Smooth muscle cell (in vitro differentiated cells): ENCODE measurements around the gene FBXO2. TPM values are rescaled to one million over a fixed set of nuclear protein-coding genes. Genes with fewer than 3 reads are reported as not detected.

Experiments
- DNase-seq: peaks from one replicate; lab custom pipeline; 2025; ENCODE audit not compliant: unreplicated experiment; lab: John Stamatoyannopoulos, UW
- H2AFZ ChIP-seq: fragments of 200-600 bp; sonication (generic); 2 replicates; pipeline ENCODE4 v1.6.0; 2016; ENCODE audit warnings: antibody characterized with exemption, low read depth, mild to moderate bottlenecking
- H3F3A ChIP-seq: fragments of 200-600 bp; sonication (generic); 2 replicates; pipeline ENCODE4 v1.6.0; 2017; ENCODE audit warnings: antibody characterized with exemption, low read depth
- H3K27ac ChIP-seq: fragments of 200-600 bp; sonication (generic); 2 replicates; pipeline ENCODE4 v1.5.1; 2016; ENCODE audit warnings: low read depth, mild to moderate bottlenecking
- H3K27me3 ChIP-seq: fragments of 200-600 bp; sonication (generic); 2 replicates; pipeline ENCODE4 v1.6.1; 2016; ENCODE audit warnings: low read depth, mild to moderate bottlenecking
- H3K36me3 ChIP-seq: fragments of 200-600 bp; sonication (generic); 2 replicates; pipeline ENCODE4 v1.5.1; 2016; ENCODE audit warnings: low read depth
- H3K4me1 ChIP-seq: fragments of 200-600 bp; sonication (generic); 2 replicates; pipeline ENCODE4 v1.5.1; 2016; ENCODE audit warnings: low read depth
- H3K4me2 ChIP-seq: fragments of 200-600 bp; sonication (generic); 2 replicates; pipeline ENCODE4 v1.6.0; 2016; ENCODE audit warnings: mild to moderate bottlenecking
- H3K4me3 ChIP-seq: fragments of 200-600 bp; sonication (generic); 2 replicates; pipeline ENCODE4 v1.5.1; 2016; ENCODE audit warnings: mild to moderate bottlenecking
- H3K79me2 ChIP-seq: fragments of 200-600 bp; sonication (generic); 2 replicates; pipeline ENCODE4 v1.6.0; 2016; ENCODE audit warnings: low read depth, mild to moderate bottlenecking
- H3K9ac ChIP-seq: fragments of 200-600 bp; sonication (generic); 2 replicates; pipeline ENCODE4 v1.6.0; 2016; ENCODE audit warnings: low read depth
- H3K9me3 ChIP-seq: fragments of 200-600 bp; sonication (generic); replicated peaks from 2 replicates; pipeline ENCODE4 v1.5.1; 2016; ENCODE audit warnings: low read depth
- H4K20me1 ChIP-seq: fragments of 200-600 bp; sonication (generic); 2 replicates; pipeline ENCODE4 v1.6.0; 2016; ENCODE audit warnings: low read depth
- CTCF ChIP-seq: fragments of 200-600 bp; sonication (generic); IDR thresholded peaks from 2 replicates; pipeline ENCODE4 v1.5.1; 2017; ENCODE audit warnings: borderline replicate concordance, mild to moderate bottlenecking, antibody characterized with exemption; ENCODE audit not compliant: insufficient read depth, poor library complexity, severe bottlenecking
- WGBS: methylation state at CpG from one replicate; pipeline ENCODE4 v1.1.7; 2016; ENCODE audit warnings: low lambda C conversion rate; 5-methylcytosine and 5-hydroxymethylcytosine counted together
- polyA plus RNA-seq: library from polyadenylated mRNA; unstranded; fragments of >200 nt; fragmentation: Nextera tagmentation; extraction: Ambion mirVana; gene quantifications from 2 replicates; pipeline ENCODE4 v1.2.1, GENCODE V29; 2016
- total RNA-seq: library from RNA; depleted of rRNA; stranded (reverse); fragments of >200 nt; gene quantifications from 2 replicates; pipeline ENCODE4 v1.2.3, GENCODE V29; 2014

The FBXO2 gene
- total and polyA plus RNA-seq, 2 experiments from 2014 or later, result 15.5 to 15.6 TPM

GRCh38 chr1:11688506-11688905 lies 34.3 kb upstream of the FBXO2 start:
- H3K9me3 ChIP-seq, result no peaks in the 10 kb centered on the region
- H3K79me2 ChIP-seq, result no peaks in the 10 kb centered on the region
- H3K9ac ChIP-seq, result no peak overlapping the region
- no peak overlapping the region for H2AFZ ChIP-seq
- no peak overlapping the region for H3K27ac ChIP-seq
- no peak for DNase-seq
- no peak overlapping the region for H3K4me3 ChIP-seq
- H3K36me3 ChIP-seq, result no peaks in the 10 kb centered on the region
- H3F3A ChIP-seq, result no peaks in the 10 kb centered on the region
- H3K27me3 ChIP-seq, result peaks cover 44% of the 10 kb centered on the region
- no peaks in the 10 kb centered on the region for H3K4me1 ChIP-seq
- H4K20me1 ChIP-seq, result no peaks in the 10 kb centered on the region
- no peak for TF ChIP-seq CTCF
- 98% methylated on average over 4 of the region's 4 CpGs for WGBS
- H3K4me2 ChIP-seq, result no peak overlapping the region

- peaks cover 14% of the 10 kb centered on the region for H3K4me1 ChIP-seq
- H2AFZ ChIP-seq, result no peak overlapping the region
- TF ChIP-seq CTCF, result no peak
- H3F3A ChIP-seq, result no peaks in the 10 kb centered on the region
- no peak for DNase-seq
- peaks cover 12% of the 10 kb centered on the region for H3K27me3 ChIP-seq
- 92% methylated on average over 7 of the region's 7 CpGs for WGBS
- no peak overlapping the region for H3K27ac ChIP-seq
- H4K20me1 ChIP-seq, result no peaks in the 10 kb centered on the region
- H3K4me2 ChIP-seq, result no peak overlapping the region
- no peaks in the 10 kb centered on the region for H3K36me3 ChIP-seq
- no peaks in the 10 kb centered on the region for H3K79me2 ChIP-seq
- no peak overlapping the region for H3K9ac ChIP-seq
- no peak overlapping the region for H3K4me3 ChIP-seq
- H3K9me3 ChIP-seq, result no peaks in the 10 kb centered on the region
These were observed 31.1 kb upstream of the FBXO2 start for GRCh38 chr1:11685210-11685752.

GRCh38 chr1:11684070-11684469 lies 29.8 kb upstream of the FBXO2 start:
- no peaks in the 10 kb centered on the region for H3K79me2 ChIP-seq
- no peak for TF ChIP-seq CTCF
- WGBS, result 72% methylated on average over 7 of the region's 7 CpGs

GRCh38 chr1:11682799-11683198 lies 28.6 kb upstream of the FBXO2 start:
- Histone ChIP-seq H4K20me1 (no peaks in the 10 kb centered on the region), H3K9me3 (no peaks in the 10 kb centered on the region), H2AFZ (no peak overlapping the region), H3K4me3 (no peak overlapping the region), H3K36me3 (no peaks in the 10 kb centered on the region), H3K4me1 (peaks cover 14% of the 10 kb centered on the region), H3K79me2 (no peaks in the 10 kb centered on the region), H3K27ac (no peak overlapping the region), H3K9ac (no peak overlapping the region), H3F3A (no peaks in the 10 kb centered on the region), H3K4me2 (no peak overlapping the region), H3K27me3 (no peaks in the 10 kb centered on the region)
- no peak for DNase-seq
- 9% methylated on average over 1 of the region's 1 CpG for WGBS
- no peak for TF ChIP-seq CTCF

More at GRCh38 chr1:11684070-11684469, 29.8 kb upstream of the FBXO2 start:
- no peaks in the 10 kb centered on the region for H4K20me1 ChIP-seq
- H3K27me3 ChIP-seq, result no peaks in the 10 kb centered on the region
- no peak overlapping the region for H3K4me3 ChIP-seq
- no peak overlapping the region for H3K27ac ChIP-seq
- H3K9ac ChIP-seq, result no peak overlapping the region
- H3K36me3 ChIP-seq, result no peaks in the 10 kb centered on the region
- H3K4me1 ChIP-seq, result peaks cover 14% of the 10 kb centered on the region
- DNase-seq, result no peak
- no peaks in the 10 kb centered on the region for H3F3A ChIP-seq
- no peaks in the 10 kb centered on the region for H3K9me3 ChIP-seq
- H3K4me2 ChIP-seq, result no peak overlapping the region
- no peak overlapping the region for H2AFZ ChIP-seq
